WTC11 (cell line): ENCODE measurements around the gene COMTD1. TPM values are rescaled to one million over a fixed set of nuclear protein-coding genes. Genes with fewer than 3 reads are reported as not detected.
"Not testable (repeated sequence)": the region's sequence is repeated elsewhere in the genome, so short reads cannot be mapped to it uniquely, and the experiment has no call there.

Experiments
- ATAC-seq: fragments of 200-7000 bp; cut with Tn5 transposase; 2 replicates; pipeline ENCODE4 v1.10.0; 2021; ENCODE audit warnings: mild to moderate bottlenecking, moderate library complexity
- CTCF ChIA-PET: fragments of 300-600 bp; sonication (Branson Sonifier 250); formaldehyde crosslinking; loops from one replicate; lab custom pipeline; 2021; ENCODE audit warnings: antibody characterized with exemption; lab: Charles Lee
- POLR2A ChIA-PET: fragments of 350-600 bp; sonication (Branson Sonifier 250); formaldehyde crosslinking; loops from one replicate; lab custom pipeline; 2021; ENCODE audit warnings: antibody characterized with exemption; lab: Charles Lee
- DNase-seq: peaks from one replicate; pipeline ENCODE4 v3.0.0; 2021; ENCODE audit warnings: low spot score
- H3K27ac Mint-ChIP-seq: 2 replicates; pipeline ENCODE4 v1.8.0; 2021; ENCODE audit warnings: mixed read lengths
- H3K27me3 Mint-ChIP-seq: 2 replicates; pipeline ENCODE4 v1.8.0; 2021; ENCODE audit warnings: low read depth, mild to moderate bottlenecking, moderate library complexity, mixed read lengths
- H3K36me3 Mint-ChIP-seq: 2 replicates; pipeline ENCODE4 v1.8.0; 2021; ENCODE audit warnings: mixed read lengths
- H3K4me1 Mint-ChIP-seq: 2 replicates; pipeline ENCODE4 v1.8.0; 2022; ENCODE audit warnings: mixed read lengths
- H3K4me3 Mint-ChIP-seq: 2 replicates; pipeline ENCODE4 v1.8.0; 2021; ENCODE audit warnings: mild to moderate bottlenecking, moderate library complexity, mixed read lengths
- H3K9me3 Mint-ChIP-seq: 2 replicates; pipeline ENCODE4 v1.8.0; 2021; ENCODE audit warnings: mixed read lengths
- ATF1 ChIP-seq: sonication (generic); formaldehyde crosslinking; IDR thresholded peaks from 2 replicates; pipeline ENCODE4 v1.8.1; 2023; ENCODE audit warnings: mild to moderate bottlenecking, moderate library complexity, missing genetic modification reagents
- CBFB ChIP-seq: sonication (generic); formaldehyde crosslinking; IDR thresholded peaks from 2 replicates; pipeline ENCODE4 v1.8.1; 2022; ENCODE audit warnings: mild to moderate bottlenecking, low read depth, missing genetic modification reagents
- ZNF232 ChIP-seq: sonication (generic); formaldehyde crosslinking; IDR thresholded peaks from 2 replicates; pipeline ENCODE4 v1.8.0; 2022; ENCODE audit warnings: mild to moderate bottlenecking, missing genetic modification reagents
- total RNA-seq: library from RNA; stranded (reverse); gene quantifications from 3 replicates; pipeline ENCODE4 v1.2.3, GENCODE V29; 2021
- TF ChIP-seq, protein P1 (sequence below): sonication (generic); formaldehyde crosslinking; IDR thresholded peaks from 2 replicates; pipeline ENCODE4 v1.8.1; 2023; ENCODE audit warnings: mild to moderate bottlenecking, moderate library complexity, missing genetic modification reagents
- TF ChIP-seq, protein P2 (sequence below): sonication (generic); formaldehyde crosslinking; IDR thresholded peaks from 2 replicates; pipeline ENCODE4 v1.8.0; 2022; ENCODE audit warnings: mild to moderate bottlenecking, missing genetic modification reagents
- TF ChIP-seq, protein P3 (sequence below): fragments of 250-450 bp; sonication (Bioruptor Pico); IDR thresholded peaks from 2 replicates; pipeline ENCODE4 v1.9.0; 2021; ENCODE audit warnings: mild to moderate bottlenecking
- TF ChIP-seq, protein P4 (sequence below): sonication (generic); formaldehyde crosslinking; IDR thresholded peaks from 2 replicates; pipeline ENCODE4 v1.8.0; 2022; ENCODE audit warnings: mild to moderate bottlenecking, missing genetic modification reagents
- TF ChIP-seq, protein P5 (sequence below): sonication (generic); formaldehyde crosslinking; IDR thresholded peaks from 2 replicates; pipeline ENCODE4 v1.8.1; 2022; ENCODE audit warnings: low read depth, missing genetic modification reagents, borderline replicate concordance
- TF ChIP-seq, protein P6 (sequence below): sonication (generic); formaldehyde crosslinking; IDR thresholded peaks from 2 replicates; pipeline ENCODE4 v1.8.1; 2023; ENCODE audit warnings: mild to moderate bottlenecking, missing genetic modification reagents, moderate library complexity
- TF ChIP-seq, protein P7 (sequence below): fragments of 200-600 bp; IDR thresholded peaks from 2 replicates; pipeline ENCODE4 v1.8.0; 2022; ENCODE audit warnings: antibody characterized with exemption

The COMTD1 gene
- total RNA-seq, 1 experiment from 2014 or later: 47.8 TPM

DNA sequence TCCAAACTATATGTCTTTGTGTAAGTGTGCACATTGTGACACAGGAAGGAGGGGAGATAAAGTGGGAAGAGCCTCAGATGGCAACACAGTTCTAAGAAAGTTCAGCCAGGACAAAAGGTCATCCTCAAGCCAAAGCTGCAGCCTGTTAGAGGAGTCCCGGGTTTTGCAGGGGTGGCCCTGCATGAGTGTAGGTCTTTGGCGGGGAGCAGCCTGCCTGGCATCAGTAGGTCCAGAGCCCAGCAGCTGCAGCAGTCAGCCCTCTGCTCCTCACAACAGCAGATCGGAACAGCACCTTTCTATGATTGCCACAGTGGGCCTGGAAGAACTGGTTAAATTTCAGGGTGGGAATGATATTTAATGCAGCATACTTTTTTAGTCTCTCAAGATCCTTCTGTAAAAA lies 38.7 kb downstream of the COMTD1 start (continued):
- no peak for TF ChIP-seq CBFB (CRISPR knock-in tag)

DNA sequence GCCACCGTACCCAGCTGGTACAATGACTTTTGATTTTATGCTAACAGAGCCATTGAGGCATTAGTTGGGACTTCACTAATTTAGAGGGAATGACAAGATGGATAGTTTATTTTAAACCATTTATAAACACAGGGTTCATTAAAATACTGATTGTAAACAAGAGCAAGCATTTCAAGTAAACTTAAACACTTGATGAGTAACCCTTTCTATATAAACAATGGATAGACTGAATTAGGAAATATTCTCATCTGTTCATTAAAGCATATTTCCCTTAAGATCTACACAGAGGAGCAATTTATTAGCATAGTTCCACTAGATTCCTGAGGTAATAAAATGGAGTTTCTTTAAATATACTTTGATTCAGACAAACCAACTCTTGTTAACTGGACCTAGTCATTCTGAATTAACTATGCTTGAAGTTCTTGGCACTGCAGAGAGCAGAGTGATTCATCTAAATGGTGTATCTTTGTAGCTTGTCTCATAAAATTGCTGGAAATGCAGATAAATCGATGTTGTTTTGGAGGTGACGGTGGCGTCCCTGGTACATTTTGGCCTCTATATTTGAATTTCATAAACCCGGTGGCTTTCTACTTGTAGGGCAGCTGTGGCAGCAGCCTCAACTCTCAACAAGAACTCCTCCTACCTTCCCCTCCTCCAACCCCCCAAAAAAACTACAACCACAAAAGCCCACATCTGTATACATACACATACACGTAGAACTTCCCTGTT lies 40.6 kb downstream of the COMTD1 start:
- ChIA-PET POLR2A (no interaction called here), CTCF (interaction anchor here (1.4 kb wide), 1 partner anchor 16 kb away, joined by 3 read pairs; the partner anchor contains the start of gene VDAC2)
- Mint-ChIP-seq H3K27ac (0 out of 2 replicates have a peak overlapping the region, but pooled peaks have one; percentile 27), H3K36me3 (no peaks in the 10 kb centered on the region), H3K4me3 (no peak overlapping the region), H3K9me3 (no peaks in the 10 kb centered on the region), H3K4me1 (peaks cover 5% of the 10 kb centered on the region), H3K27me3 (no peaks in the 10 kb centered on the region)
- TF ChIP-seq, protein P1, sequence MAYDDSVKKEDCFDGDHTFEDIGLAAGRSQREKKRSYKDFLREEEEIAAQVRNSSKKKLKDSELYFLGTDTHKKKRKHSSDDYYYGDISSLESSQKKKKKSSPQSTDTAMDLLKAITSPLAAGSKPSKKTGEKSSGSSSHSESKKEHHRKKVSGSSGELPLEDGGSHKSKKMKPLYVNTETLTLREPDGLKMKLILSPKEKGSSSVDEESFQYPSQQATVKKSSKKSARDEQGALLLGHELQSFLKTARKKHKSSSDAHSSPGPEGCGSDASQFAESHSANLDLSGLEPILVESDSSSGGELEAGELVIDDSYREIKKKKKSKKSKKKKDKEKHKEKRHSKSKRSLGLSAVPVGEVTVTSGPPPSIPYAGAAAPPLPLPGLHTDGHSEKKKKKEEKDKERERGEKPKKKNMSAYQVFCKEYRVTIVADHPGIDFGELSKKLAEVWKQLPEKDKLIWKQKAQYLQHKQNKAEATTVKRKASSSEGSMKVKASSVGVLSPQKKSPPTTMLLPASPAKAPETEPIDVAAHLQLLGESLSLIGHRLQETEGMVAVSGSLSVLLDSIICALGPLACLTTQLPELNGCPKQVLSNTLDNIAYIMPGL: no peak
- TF ChIP-seq, protein P2, sequence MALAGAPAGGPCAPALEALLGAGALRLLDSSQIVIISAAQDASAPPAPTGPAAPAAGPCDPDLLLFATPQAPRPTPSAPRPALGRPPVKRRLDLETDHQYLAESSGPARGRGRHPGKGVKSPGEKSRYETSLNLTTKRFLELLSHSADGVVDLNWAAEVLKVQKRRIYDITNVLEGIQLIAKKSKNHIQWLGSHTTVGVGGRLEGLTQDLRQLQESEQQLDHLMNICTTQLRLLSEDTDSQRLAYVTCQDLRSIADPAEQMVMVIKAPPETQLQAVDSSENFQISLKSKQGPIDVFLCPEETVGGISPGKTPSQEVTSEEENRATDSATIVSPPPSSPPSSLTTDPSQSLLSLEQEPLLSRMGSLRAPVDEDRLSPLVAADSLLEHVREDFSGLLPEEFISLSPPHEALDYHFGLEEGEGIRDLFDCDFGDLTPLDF: no peak
- DNase-seq: no peak
- ATAC-seq: no peak

DNA sequence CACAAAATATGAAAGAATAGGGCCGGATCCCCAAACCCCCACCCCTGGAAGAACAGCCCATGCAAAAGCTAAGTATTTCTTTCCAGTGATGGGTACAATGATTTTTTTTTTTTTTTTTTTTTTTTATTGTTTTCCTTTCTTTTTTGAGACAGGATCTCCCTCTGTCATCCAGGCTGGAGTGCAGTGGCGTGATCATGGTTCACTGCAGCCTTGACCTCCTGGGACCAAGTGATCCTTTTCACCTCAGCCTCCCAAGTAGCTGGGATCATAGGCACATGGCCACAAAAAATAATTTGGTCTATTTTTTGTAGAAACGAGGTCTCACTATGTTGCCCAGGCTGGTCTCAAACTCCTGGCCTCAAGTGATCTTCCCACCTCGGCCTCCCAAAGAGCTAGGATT lies 41.1 kb downstream of the COMTD1 start:
- CTCF ChIA-PET, H3K4me3 Mint-ChIP-seq, H3K4me1 Mint-ChIP-seq, H3K27ac Mint-ChIP-seq, H3K9me3 Mint-ChIP-seq, H3K36me3 Mint-ChIP-seq, POLR2A ChIA-PET, DNase-seq, H3K27me3 Mint-ChIP-seq, ATAC-seq: not testable (repeated sequence)

DNA sequence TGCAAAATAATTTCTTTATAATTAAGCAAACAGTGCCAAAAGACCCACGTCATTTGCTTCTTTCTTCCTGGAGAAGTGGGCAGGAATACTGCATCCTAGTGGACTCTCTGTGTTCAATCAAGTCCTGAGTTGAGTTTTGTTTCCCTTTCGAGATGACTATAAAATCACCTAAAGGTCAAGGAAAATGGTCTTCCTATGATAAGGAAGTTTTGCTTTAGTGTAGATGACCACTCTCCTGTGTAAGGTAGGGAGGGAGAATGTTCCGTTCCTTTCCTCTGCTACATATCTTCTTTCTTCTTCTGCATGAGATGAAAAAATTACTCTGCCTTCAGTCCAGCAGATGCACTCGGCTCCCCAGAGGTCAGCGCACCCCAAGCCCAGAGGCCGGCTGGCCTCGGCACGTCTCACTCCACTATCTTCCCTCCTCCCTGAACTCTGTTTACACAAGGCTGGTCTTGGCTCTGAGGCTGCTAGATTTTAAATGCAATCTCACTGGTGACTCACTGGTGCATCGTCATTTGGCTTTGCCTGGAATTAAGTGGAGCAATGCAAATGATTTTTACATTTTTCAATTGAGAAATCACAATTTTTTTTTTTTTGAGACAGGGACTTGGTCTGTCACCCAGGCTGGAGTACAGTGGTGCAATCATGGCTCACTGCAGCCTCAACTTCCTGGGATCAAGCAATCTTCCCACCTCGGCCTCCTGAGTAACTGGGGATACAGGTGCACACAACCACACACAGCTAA lies 43.8 kb downstream of the COMTD1 start:
- TF ChIP-seq, protein P3, sequence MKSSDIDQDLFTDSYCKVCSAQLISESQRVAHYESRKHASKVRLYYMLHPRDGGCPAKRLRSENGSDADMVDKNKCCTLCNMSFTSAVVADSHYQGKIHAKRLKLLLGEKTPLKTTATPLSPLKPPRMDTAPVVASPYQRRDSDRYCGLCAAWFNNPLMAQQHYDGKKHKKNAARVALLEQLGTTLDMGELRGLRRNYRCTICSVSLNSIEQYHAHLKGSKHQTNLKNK: no peak
- TF ChIP-seq, protein P4, sequence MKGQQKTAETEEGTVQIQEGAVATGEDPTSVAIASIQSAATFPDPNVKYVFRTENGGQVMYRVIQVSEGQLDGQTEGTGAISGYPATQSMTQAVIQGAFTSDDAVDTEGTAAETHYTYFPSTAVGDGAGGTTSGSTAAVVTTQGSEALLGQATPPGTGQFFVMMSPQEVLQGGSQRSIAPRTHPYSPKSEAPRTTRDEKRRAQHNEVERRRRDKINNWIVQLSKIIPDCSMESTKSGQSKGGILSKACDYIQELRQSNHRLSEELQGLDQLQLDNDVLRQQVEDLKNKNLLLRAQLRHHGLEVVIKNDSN (CRISPR knock-in tag): no peak
- TF ChIP-seq, protein P5, sequence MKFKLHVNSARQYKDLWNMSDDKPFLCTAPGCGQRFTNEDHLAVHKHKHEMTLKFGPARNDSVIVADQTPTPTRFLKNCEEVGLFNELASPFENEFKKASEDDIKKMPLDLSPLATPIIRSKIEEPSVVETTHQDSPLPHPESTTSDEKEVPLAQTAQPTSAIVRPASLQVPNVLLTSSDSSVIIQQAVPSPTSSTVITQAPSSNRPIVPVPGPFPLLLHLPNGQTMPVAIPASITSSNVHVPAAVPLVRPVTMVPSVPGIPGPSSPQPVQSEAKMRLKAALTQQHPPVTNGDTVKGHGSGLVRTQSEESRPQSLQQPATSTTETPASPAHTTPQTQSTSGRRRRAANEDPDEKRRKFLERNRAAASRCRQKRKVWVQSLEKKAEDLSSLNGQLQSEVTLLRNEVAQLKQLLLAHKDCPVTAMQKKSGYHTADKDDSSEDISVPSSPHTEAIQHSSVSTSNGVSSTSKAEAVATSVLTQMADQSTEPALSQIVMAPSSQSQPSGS (CRISPR knock-in tag): no peak
- TF ChIP-seq, protein P6, sequence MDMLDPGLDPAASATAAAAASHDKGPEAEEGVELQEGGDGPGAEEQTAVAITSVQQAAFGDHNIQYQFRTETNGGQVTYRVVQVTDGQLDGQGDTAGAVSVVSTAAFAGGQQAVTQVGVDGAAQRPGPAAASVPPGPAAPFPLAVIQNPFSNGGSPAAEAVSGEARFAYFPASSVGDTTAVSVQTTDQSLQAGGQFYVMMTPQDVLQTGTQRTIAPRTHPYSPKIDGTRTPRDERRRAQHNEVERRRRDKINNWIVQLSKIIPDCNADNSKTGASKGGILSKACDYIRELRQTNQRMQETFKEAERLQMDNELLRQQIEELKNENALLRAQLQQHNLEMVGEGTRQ (CRISPR knock-in tag): no peak
- TF ChIP-seq ZNF232 (CRISPR knock-in tag) (no peak), ATF1 (no peak)
- TF ChIP-seq, protein P7, sequence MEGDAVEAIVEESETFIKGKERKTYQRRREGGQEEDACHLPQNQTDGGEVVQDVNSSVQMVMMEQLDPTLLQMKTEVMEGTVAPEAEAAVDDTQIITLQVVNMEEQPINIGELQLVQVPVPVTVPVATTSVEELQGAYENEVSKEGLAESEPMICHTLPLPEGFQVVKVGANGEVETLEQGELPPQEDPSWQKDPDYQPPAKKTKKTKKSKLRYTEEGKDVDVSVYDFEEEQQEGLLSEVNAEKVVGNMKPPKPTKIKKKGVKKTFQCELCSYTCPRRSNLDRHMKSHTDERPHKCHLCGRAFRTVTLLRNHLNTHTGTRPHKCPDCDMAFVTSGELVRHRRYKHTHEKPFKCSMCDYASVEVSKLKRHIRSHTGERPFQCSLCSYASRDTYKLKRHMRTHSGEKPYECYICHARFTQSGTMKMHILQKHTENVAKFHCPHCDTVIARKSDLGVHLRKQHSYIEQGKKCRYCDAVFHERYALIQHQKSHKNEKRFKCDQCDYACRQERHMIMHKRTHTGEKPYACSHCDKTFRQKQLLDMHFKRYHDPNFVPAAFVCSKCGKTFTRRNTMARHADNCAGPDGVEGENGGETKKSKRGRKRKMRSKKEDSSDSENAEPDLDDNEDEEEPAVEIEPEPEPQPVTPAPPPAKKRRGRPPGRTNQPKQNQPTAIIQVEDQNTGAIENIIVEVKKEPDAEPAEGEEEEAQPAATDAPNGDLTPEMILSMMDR: no peak
- ATAC-seq (no peak), DNase-seq (no peak)
- CTCF ChIA-PET: interaction anchor here (0.7 to 1.1 kb wide), 2 partner anchors 11 to 44 kb away, joined by 3 to 4 read pairs; partner anchors contain the start of gene COMTD1
- H3K36me3 Mint-ChIP-seq: no peaks in the 10 kb centered on the region
- no peaks in the 10 kb centered on the region for H3K27me3 Mint-ChIP-seq
- POLR2A ChIA-PET: interaction anchor here (0.7 kb wide), 2 partner anchors 13 to 662 kb away, joined by 3 read pairs; no protein-coding TSS in a partner anchor
- no peak overlapping the region for H3K4me3 Mint-ChIP-seq
- peaks cover 23% of the 10 kb centered on the region for H3K4me1 Mint-ChIP-seq
- no peaks in the 10 kb centered on the region for H3K9me3 Mint-ChIP-seq
- H3K27ac Mint-ChIP-seq: peak overlapping the region; percentile 92; the same call in 1 of the 2 replicates
